Kidney (tissue), 14 donors: Measurements from ENCODE around the gene FAM98C. TPM values are rescaled to one million over a fixed set of nuclear protein-coding genes. Genes with fewer than 3 reads are reported as not detected.

Experiments used
- DNase-seq, 5 donors: peaks; one replicate each; pipeline ENCODE4 v3.0.0-alpha.2; 2013 to 2020
- FAIRE-seq: peaks from 2 replicates; lab custom pipeline; 2012; peaks lifted over from hg19 to GRCh38; lab: Jason Lieb, UNC
- H3K27ac ChIP-seq, 2 donors: one replicate each; pipeline ENCODE4 v1.7.0; 2013; ENCODE audit warnings: low read depth in 2 of 2, low read length in 2 of 2, inconsistent platforms in 1 of 2
- H3K27me3 ChIP-seq: one replicate; pipeline ENCODE4 v1.7.1; 2013; ENCODE audit warnings: low read length, inconsistent platforms; ENCODE audit not compliant: control insufficient read depth, insufficient read depth
- H3K36me3 ChIP-seq, 3 donors: one replicate each; pipeline versions ENCODE4 v1.7.0 to v1.7.1; 2013; ENCODE audit warnings: low read length in 3 of 3, control low read depth in 1 of 3, inconsistent platforms in 1 of 3; ENCODE audit not compliant: insufficient read depth in 3 of 3, control insufficient read depth in 2 of 3
- H3K4me1 ChIP-seq, 3 donors: one replicate each; pipeline versions ENCODE4 v1.7.0 to v1.7.1; 2013; ENCODE audit warnings: low read length in 3 of 3, inconsistent platforms in 1 of 3, low read depth in 1 of 3; ENCODE audit not compliant: control insufficient read depth in 2 of 3, insufficient read depth in 2 of 3
- H3K4me3 ChIP-seq, 3 donors: one replicate each; pipeline versions ENCODE4 v1.7.0 to v1.8.1; 2013; ENCODE audit warnings: low read length in 3 of 3, control low read depth in 1 of 3, inconsistent platforms in 1 of 3
- H3K9ac ChIP-seq, 3 donors: one replicate each; pipeline versions ENCODE4 v1.7.0 to v1.7.1; 2013; ENCODE audit warnings: low read length in 3 of 3, control low read depth in 1 of 3, inconsistent platforms in 1 of 3
- H3K9me3 ChIP-seq, 3 donors: one replicate each; pipeline versions ENCODE4 v1.7.0 to v1.7.1; 2013; ENCODE audit warnings: low read length in 3 of 3, control low read depth in 1 of 3, inconsistent platforms in 1 of 3; ENCODE audit not compliant: control insufficient read depth in 2 of 3, insufficient read depth in 1 of 3
- CTCF ChIP-seq: IDR thresholded peaks from 3 replicates; pipeline ENCODE4 v1.5.1; 2012; ENCODE audit warnings: mild to moderate bottlenecking, moderate library complexity, borderline replicate concordance; ENCODE audit not compliant: insufficient read depth; ENCODE audit errors: extremely low read depth
- intact Hi-C: fragments of 100-400 bp; cut with DNase I; formaldehyde crosslinking; loops from one replicate; pipeline ENCODE4 v1.11.1; 2022
- polyA plus RNA-seq: library from polyadenylated mRNA; stranded (reverse); fragments of 350-450 nt; fragmentation: Illumina TruSeq; extraction: RNeasy Lipid Tissue Mini Kit (QIAGEN cat#74804); gene quantifications from one replicate; pipeline ENCODE4 v1.2.3, GENCODE V29; 2014; ENCODE audit warnings: low read depth, low replicate concordance; ENCODE audit not compliant: insufficient read depth
- total RNA-seq: library from RNA; stranded (reverse); fragmentation: NEBNext Ultra II Directional; extraction: Animal tissue kit (Norgen Biotek cat#: 25700); gene quantifications from one replicate; pipeline ENCODE4 v1.2.1, GENCODE V29; 2021
- donor health status: control.
- donor health status: control.
- donor health status: control.
- donor health status: control.
- donor health status: control.
- donor health status: DM: yes; HTN: yes; CAD: no.
- donor health status: Normal renal cell carcinoma (clear cell type).

The FAM98C gene
- total and polyA plus RNA-seq, 2 donors from 2014 or later = 22.3 to 25.2 TPM

- H3K36me3 ChIP-seq = no peaks in the 10 kb centered on the region
- no peak overlapping the region for H3K4me3 ChIP-seq
- H3K27ac ChIP-seq = no peak overlapping the region
- no peak for TF ChIP-seq CTCF
- no peak for FAIRE-seq
- peak in 3 of 5 donors; percentile 31 to 64 (median 59) for DNase-seq
- no peaks in the 10 kb centered on the region for H3K4me1 ChIP-seq
- H3K9me3 ChIP-seq = no peaks in the 10 kb centered on the region
- H3K9ac ChIP-seq = no peak overlapping the region
- peaks cover 13% of the 10 kb centered on the region for H3K27me3 ChIP-seq
- intact Hi-C loops = loop anchor here (10.0 kb wide), 1 partner anchor 229 kb away; no protein-coding TSS in a partner anchor
Observed at GRCh38 chr19:38395381-38396114, 7.3 kb upstream of the FAM98C start.

- H3K4me3 ChIP-seq = no peak overlapping the region
- no peaks in the 10 kb centered on the region for H3K36me3 ChIP-seq
- no peaks in the 10 kb centered on the region for H3K9me3 ChIP-seq
- H3K9ac ChIP-seq = no peak overlapping the region
- peaks cover 9% of the 10 kb centered on the region for H3K27me3 ChIP-seq
- no peak for DNase-seq
- FAIRE-seq = no peak
- intact Hi-C loops = loop anchor here (10.0 kb wide), 1 partner anchor 226 kb away; no protein-coding TSS in a partner anchor
- TF ChIP-seq CTCF = no peak
- no peaks in the 10 kb centered on the region for H3K4me1 ChIP-seq
- H3K27ac ChIP-seq = no peak overlapping the region
Observed at GRCh38 chr19:38399081-38399480, 3.8 kb upstream of the FAM98C start.

GRCh38 chr19:38399537-38399936 is 3.4 kb upstream of the FAM98C start:
- FAIRE-seq (no peak), DNase-seq (no peak)
- Histone ChIP-seq H3K27me3 (peaks cover 6% of the 10 kb centered on the region), H3K9ac (no peak overlapping the region), H3K27ac (no peak overlapping the region), H3K4me1 (no peaks in the 10 kb centered on the region), H3K4me3 (no peak overlapping the region), H3K36me3 (no peaks in the 10 kb centered on the region), H3K9me3 (no peaks in the 10 kb centered on the region)
- intact Hi-C loops = loop anchor here (10.0 kb wide), 1 partner anchor 225 kb away; no protein-coding TSS in a partner anchor
- TF ChIP-seq CTCF = no peak
